ENCODE data around the gene CHPF.

- TF ChIP-seq POLR2A (IDR thresholded peaks at IDR 0.05) (no peak), CTCF (IDR thresholded peaks at IDR 0.05) (no peak), EP300 (IDR thresholded peaks at IDR 0.05) (no peak)
Measured at GRCh38 chr2:219557791-219558785, 14.5 kb upstream of the CHPF start.

All from upper lobe of left lung (tissue), 4 donors.